NK-92 (cell line): ENCODE results near the gene TTLL6.
"Not testable (repeated sequence)": the region's sequence is repeated elsewhere in the genome, so short reads cannot be mapped to it uniquely, and the experiment has no call there.

ENCODE experiments used
- DNase-seq: peaks from one replicate; lab custom pipeline; 2025; ENCODE audit not compliant: unreplicated experiment; lab: John Stamatoyannopoulos, UW

Gene TTLL6

GRCh38 chr17:48816774-48817590 is at the start of gene TTLL6:
TSS of gene TTLL6 (minus strand) at chr17:48817229. CDS start at chr17:48817072, 157 bp downstream.
- no peak for DNase-seq

- no peak for DNase-seq
These were observed 43.4 kb upstream of the TTLL6 start for GRCh38 chr17:48860456-48860855.

- no peak for DNase-seq
These were observed 43.0 kb upstream of the TTLL6 start for GRCh38 chr17:48860034-48860433.

- DNase-seq: no peak
These were observed 39.2 kb upstream of the TTLL6 start for GRCh38 chr17:48856122-48856821.

GRCh38 chr17:48854774-48855476 is 37.9 kb upstream of the TTLL6 start:
- DNase-seq: no peak

GRCh38 chr17:48850792-48851323 is 33.8 kb upstream of the TTLL6 start:
- no peak for DNase-seq

- DNase-seq: no peak
These were observed 26.3 kb upstream of the TTLL6 start for GRCh38 chr17:48843187-48843900.

- DNase-seq: no peak
These were observed 25.7 kb upstream of the TTLL6 start for GRCh38 chr17:48842746-48843145.

- DNase-seq: no peak
These were observed 24.4 kb upstream of the TTLL6 start for GRCh38 chr17:48841395-48841831.

GRCh38 chr17:48840441-48840840 is 23.4 kb upstream of the TTLL6 start:
- DNase-seq: no peak

GRCh38 chr17:48837458-48837857 is 20.4 kb upstream of the TTLL6 start:
- DNase-seq: not testable (repeated sequence)

GRCh38 chr17:48835971-48836370 is 18.9 kb upstream of the TTLL6 start:
- DNase-seq: no peak

GRCh38 chr17:48834973-48835372 is 17.9 kb upstream of the TTLL6 start:
- no peak for DNase-seq

- DNase-seq: no peak
These were observed 14.5 kb upstream of the TTLL6 start for GRCh38 chr17:48831549-48831883.

- DNase-seq: peak; percentile 27
These were observed 14.0 kb upstream of the TTLL6 start, which contains the start of gene CALCOCO2 for GRCh38 chr17:48830840-48831548. TSS of gene CALCOCO2 (plus strand) at chr17:48831035. CDS start at chr17:48841708, 10,673 bp downstream.

GRCh38 chr17:48825446-48826381 is 8.7 kb upstream of the TTLL6 start:
- DNase-seq: no peak

GRCh38 chr17:48820936-48821335 is 3.9 kb upstream of the TTLL6 start:
- not testable (repeated sequence) for DNase-seq

GRCh38 chr17:48819466-48819865 is 2.4 kb upstream of the TTLL6 start:
- DNase-seq: no peak

GRCh38 chr17:48818361-48818841 is 1.4 kb upstream of the TTLL6 start:
- DNase-seq: no peak
